D341Med (cell line): Measurements from ENCODE around the gene PAFAH1B1.
"Not testable (repeated sequence)": the region's sequence is repeated elsewhere in the genome, so short reads cannot be mapped to it uniquely, and the experiment has no call there.

Experiments
- DNase-seq: peaks from one replicate; pipeline ENCODE4 v3.0.0; 2012; ENCODE audit warnings: low spot score

Gene PAFAH1B1

DNA sequence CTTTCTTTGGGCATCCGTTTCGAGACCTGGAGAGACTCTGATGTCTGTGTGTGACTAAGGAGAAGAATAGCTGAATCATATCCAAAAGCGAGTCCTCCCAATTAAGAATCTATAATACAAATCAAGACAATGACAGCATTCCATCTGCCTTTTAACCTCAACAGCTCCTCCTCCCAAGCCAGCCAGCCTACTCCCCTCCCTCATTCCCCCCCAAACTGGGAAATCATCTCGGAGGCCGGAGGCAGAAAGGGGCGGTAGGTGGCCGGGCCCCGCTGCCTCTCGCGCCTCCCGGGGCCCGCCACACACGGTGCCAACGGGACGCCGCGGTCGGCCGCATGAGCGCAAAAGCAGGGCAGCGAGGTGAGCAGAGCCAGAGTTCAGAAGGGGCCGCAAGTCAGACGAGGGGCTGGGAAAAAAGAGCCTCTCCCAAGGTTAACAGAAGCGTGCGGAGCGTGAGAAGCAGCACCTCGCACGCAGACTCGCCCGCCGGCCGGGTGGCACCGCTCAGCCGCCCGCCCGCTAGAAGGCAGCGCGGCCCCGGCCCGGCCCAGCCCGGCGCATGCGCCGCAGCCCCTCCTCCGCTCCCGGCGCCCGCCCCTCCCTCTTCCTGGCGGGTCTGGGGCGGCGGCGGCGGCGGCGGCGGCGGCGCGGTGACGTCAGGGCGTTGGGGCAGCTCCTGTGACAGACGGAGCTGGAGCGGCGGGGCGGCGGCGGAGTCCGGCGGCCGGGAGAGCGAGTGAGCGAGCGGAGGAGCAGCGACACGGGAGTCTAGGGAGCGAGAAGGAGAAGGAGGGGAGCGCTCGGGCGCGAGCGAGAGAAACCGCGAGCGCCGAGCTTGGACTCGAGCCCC, at the start of gene PAFAH1B1:
TSS of gene PAFAH1B1 (plus strand) at position 684 of the 850 bp plus-strand sequence. CDS start 44,635 bp downstream, outside the sequence.
- peak; percentile 95 for DNase-seq

DNA sequence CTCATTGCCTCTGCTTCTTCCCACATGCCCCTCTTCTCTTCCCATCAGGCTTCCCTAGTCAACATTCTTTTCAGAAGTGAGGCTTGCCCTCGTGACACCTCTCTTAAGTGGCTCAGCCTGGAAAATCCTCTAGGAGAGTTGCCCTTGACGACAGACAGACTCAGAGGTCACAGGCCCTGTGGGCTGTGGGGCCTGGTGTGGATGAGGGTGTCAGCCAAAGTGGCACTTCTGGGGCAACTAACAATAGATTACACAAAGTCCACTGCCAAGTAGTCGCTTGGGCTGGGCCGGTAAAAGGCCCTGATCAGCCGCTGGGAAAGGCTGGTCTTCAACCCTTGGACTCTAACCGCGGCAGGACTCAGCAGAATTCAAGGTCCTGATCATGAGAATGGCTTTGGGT, 48.1 kb upstream of the PAFAH1B1 start:
- no peak for DNase-seq

DNA sequence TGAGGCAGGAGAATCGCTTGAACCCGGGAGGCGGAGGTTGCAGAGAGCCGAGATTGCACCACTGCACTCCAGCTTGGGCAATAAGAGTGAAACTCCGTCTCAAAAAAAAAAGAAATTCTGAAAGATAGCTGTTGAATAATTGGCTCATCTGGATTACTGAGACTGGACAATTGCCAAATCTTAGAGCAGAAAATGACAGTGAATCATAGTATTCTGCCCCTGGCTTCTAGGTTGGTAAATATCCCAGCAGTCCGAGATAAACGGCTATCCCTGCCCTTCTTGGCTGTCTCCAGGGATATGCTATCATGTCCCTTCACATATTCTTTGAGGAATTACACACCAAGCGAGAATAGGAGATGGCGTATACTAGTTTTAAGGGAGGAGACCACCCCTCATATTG, 46.3 kb upstream of the PAFAH1B1 start:
- DNase-seq, result no peak

DNA sequence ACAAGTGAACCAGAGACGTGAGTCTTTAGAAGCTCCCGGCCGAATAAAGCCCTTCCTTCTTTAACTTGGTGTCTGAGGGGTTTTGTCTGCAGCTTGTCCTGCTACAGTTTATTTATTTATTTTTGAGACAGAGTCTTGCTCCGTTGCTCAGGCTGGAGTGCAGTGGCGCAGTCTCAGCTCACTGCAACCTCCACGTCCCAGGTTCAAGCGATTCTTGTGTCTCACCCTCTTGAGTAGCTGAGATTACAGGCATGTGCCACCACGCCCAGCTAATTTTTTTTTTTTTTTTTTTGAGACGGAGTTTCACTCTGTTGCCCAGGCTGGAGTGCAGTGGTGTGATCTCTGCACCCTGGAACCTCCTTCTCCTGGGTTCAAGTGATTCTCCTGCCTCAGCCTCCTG, 45.4 kb upstream of the PAFAH1B1 start:
- not testable (repeated sequence) for DNase-seq

DNA sequence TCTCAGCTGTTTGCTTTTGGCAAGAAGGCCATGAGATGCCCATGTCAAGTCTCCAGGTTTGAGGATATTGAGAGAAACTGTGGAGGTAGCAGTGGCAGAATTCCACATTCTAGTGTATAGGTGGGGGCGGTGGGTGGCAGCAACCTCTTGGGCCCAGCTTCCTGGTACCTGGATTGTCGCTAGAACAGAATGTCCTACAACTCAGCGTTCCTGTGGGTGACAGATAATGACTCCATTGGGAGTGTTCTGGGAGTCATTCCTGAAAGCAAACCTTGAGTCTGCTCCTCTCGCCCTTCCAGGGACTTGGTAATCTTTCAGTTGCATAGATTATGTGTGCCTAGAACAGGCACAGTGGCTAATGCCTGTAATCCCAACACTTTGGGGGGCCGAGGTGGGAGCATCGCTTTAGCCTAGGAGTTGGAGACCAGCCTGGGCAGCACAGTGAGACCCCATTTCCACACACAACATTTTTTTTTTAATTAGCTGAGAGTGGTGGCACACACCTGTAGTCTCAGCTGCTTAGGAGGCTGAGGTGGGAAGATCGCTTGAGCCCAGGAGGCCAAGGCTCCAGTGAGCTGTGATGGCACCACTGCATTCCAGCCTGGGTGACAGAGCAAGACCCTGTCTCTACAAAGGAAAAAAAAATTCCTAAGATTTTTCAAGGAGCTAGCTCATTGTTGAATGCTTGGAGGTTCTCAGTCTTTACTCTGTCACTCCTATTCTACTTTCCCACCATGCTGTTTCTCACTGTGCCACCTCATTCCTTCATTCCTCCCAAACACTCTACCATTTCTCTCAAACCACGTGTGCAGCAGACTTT, 43.9 kb upstream of the PAFAH1B1 start:
- DNase-seq, result no peak

DNA sequence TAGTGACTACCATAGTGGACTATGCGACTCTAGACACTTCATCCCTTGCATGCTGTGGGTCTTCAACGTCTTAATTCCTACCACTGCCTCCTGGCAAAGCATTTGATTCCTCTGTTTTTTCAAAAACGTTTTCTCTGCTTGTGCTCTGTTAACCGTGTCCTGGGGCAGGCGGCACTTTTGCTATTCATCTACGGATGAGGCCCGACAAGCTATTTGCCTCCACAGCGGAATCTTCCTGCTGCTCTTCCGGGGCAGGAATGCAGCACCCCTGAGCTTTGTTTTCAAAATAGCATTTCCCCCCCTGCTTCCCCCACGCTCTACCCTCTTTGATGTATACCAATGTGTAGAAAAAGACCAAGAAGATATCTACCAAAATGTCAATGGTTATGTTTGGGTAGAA, 42.0 kb upstream of the PAFAH1B1 start:
- DNase-seq, result no peak

DNA sequence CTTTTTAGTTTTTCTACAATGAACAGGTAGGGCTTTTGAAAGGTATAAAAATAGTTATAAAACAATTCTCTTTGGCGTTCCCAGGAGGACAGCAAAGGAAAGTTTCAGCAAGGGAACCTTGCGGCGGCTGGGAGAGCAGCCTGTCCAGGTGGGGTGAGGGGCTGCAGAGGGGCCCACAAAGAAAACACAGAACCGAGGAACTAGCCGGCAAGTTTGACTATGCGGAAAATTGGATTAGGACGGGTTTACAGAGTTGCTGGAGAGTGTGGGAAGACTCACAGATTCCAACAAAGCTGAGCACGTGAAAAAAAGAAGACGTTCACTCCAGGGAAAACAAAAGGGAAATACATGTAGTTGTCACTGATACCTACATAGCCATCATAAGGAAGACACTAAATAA, 41.5 kb upstream of the PAFAH1B1 start:
- DNase-seq, result no peak

DNA sequence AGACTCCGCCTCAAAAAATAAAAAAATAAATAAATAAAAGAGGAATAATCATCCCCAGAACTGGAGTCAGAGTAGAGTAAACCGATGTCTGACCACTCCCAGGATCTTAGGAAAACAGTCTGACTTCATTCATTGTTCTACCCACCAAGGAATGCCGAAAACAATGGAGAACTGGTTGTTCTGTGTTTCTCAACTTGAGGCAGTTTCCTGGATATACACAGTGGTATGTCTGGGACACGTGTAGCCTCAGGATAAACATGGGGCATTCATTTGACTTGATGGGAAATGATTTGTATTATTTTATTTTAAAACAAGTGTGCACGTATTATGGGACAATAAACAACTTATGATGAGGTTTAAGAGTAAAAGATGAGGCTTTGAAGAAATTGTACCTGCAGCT, 32.8 kb upstream of the PAFAH1B1 start:
- no peak for DNase-seq

DNA sequence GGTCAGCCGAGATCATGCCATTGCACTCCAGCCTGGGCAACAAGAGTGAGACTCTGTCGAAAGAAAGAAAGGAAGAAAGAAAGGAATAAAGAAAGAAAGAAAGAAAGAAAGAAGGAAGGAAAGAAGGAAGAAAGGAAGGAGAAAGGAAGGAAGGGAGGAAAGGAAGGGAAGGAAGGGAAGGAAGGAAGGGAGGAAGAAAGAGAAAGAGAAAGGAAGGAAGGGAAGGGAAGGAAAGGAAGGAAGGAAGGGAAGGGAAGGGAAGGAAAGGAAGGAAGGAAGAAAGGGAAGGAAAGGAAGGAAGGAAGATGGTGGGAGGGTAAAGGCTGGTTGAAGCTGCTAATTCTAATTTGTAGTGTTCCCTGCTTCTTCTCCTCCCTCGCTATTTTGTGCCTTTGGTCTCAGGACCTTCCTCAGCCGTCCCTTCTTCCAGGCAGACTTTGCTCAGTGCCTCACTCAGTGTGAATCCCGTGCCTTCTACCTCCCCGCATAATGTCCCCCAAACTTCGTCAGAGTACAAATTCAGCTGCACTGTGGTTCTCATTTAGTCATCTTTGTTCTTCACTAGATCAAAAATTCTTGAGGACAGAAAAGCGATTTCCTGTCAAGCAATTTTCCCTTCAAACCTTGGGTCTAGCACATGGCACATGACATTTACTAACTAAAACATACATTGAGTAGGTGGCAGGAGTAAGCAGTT, 31.1 kb upstream of the PAFAH1B1 start:
- DNase-seq, result no peak

DNA sequence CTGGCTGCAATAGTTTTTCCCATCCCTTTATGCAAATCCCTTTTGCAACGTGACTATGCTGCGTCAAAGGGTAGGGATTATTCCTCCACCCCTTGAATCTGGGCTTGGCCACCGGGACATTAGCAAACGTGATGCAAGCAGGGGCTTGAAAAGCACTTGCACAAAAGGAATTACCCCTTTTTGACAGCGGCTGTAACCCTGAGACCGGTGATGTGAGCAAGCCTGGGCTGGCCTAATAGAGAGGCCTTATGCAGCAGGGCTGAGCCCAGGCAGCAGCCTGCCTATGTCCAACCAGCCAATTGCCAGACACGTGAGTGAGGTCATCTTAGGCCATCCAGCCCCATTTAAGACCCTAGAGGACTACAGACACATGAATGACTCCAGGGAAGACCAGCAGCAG, 30.4 kb upstream of the PAFAH1B1 start:
- DNase-seq, result no peak

DNA sequence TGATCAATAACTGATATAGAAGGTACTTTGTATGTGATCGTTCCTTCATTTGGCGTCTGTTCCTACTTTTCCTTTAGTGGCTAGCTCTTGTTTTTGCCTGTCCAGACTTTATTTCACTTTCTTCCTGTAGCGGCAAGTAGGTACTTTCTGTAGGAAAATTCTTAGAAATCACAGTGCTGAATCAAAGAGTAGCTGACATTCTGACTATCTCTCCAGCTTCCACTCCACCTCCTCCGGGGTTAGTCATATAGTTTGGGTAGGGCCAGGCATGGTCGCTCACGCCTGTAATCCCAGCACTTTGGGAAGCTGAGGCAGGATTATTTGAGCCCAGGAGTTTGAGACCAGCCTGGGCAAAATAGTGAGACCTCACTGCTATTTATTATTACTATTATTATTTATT, 29.9 kb upstream of the PAFAH1B1 start:
- DNase-seq, result no peak

DNA sequence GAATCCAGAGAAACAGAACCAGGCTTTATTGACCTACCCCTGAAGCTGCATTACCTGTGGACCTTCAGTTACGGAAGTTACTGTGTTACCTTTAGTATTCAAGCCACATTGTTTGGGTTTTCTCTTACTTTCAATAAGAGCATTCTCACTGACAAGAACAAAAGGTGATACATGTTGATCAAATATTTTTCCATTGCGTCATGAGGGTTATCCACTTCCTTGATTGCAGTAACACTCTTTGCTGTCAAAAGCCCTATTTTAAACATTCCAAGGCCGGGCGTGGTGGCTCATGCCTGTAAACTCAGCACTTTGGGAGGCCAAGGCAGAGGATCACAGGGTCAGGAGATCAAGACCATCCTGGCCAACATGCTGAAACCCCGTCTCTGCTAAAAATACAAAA, 28.6 kb upstream of the PAFAH1B1 start:
- no peak for DNase-seq

DNA sequence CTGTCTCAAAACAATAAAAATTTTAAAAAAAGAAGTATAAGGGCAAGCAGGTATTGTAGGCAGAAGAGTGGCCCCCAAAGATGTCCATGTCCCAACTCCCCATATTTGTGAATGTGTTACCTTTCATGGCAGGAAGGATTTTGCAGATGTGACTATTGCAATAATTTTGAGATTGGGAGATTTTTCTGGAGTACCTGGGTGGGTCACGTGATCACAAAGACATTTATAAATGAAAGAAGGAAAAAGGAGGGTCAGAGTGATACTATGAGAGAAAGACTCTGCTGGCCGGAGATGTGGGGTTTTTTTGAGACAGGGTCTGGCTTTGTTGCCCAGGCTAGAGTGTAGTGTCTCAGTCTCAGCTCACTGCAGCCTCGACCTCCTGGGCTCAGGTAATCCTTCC, 27.4 kb upstream of the PAFAH1B1 start:
- DNase-seq, result no peak

DNA sequence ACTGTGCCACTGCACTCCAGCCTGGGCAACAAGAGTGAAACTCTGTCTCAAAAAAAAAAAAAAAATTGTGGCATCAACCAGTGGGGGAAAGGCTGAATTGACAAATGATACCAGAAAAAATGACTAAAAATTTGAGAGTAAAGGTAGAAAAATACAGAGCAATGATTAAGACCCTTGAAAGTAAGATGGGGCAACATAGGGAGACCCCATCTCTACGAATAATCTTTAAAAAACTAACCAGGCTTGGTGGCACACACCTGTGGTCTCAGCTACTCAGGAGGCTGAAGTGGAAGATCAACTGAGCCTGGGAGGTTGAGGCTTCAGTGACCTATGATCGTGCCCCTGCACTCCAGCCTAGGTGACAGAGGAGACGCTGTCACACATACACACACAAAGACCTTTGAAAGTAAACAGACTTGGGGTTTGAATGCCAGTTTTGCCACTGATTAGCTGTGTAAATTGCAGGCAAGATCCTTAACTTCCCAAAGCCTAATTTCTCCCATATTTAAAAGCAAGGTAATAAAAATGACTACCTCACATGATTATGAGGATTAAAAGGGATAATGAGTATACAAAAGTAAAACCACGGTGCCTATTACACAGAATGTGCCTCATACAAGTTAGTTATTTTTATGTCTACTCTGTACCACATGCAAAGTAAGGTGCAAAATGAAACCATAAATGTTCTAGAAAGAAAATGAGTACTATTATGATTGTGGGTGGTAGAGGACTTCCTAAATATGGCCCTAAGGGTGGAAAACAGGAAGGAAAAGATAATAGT, 21.7 kb upstream of the PAFAH1B1 start:
- DNase-seq, result no peak

DNA sequence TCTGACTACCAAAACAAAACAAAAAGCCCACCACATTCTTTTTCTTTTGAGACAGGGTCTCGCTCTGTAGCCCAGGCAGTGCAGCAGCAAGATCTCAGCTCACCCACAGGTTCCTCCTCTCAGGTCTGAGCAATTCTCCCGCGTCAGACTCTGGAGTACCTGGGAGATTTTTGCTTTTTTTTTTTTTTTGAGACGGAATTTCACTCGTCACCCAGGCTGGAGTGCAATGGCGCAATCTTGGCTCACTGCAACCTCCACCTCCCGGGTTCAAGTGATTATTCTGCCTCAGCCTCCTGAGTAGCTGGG, 21.2 kb upstream of the PAFAH1B1 start:
- not testable (repeated sequence) for DNase-seq

DNA sequence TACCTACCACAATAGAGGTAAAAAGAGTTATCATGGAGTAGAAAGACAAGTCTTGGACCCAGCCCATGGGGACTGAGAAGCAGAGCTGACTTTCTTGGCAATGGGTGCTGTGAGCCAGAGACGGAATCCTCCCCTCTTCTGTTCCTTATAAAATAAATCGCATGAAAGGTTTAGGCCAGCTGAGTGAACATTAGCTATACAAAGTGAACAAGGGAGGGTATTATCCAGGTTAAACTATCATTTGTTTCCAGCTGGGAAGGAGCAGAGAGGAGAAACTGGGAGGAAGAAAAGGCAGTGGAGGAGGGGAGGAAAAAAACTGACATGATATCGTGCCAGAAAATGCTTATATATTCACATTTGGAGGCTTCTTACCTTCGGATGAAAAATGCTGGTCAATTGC, 13.3 kb upstream of the PAFAH1B1 start:
- no peak for DNase-seq

DNA sequence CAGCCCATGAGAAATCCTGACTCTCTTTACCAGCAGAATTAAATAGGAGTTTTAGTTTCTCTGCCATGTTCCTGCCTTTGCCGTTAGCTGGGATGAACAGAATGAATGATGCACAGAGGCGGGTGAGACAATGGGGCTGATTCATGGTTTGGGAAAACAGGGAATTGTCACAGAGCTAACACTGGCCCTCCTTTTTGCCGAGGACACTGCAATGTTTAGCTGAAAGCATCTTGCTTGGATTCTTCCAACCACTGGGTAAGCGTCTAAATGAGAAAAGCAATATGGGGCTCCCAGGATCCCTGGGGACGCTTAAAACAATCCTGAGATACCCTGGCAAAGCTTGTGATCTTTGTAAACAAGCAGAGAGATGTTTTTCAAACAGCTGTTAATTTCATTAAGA, 12.8 kb upstream of the PAFAH1B1 start:
- peak; percentile 41 for DNase-seq

DNA sequence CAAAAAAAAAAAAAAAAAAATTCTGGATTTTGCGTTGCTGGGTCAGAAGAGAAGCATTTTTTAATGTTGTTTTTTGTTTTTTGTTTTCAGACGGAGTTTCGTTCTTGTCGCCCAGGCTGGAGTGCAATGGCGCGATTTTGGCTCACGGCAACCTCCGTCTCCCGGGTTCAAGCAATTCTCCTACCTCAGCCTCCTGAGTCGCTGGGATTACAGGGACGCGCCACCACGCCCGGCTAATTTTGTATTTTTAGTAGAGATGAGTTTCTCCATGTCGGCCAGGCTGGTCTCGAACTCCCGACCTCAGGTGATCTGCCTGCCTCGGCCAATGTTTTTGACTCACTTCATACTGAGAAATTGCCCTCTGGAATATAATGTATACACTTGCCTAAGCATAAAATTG, 11.0 kb upstream of the PAFAH1B1 start:
- no peak for DNase-seq

DNA sequence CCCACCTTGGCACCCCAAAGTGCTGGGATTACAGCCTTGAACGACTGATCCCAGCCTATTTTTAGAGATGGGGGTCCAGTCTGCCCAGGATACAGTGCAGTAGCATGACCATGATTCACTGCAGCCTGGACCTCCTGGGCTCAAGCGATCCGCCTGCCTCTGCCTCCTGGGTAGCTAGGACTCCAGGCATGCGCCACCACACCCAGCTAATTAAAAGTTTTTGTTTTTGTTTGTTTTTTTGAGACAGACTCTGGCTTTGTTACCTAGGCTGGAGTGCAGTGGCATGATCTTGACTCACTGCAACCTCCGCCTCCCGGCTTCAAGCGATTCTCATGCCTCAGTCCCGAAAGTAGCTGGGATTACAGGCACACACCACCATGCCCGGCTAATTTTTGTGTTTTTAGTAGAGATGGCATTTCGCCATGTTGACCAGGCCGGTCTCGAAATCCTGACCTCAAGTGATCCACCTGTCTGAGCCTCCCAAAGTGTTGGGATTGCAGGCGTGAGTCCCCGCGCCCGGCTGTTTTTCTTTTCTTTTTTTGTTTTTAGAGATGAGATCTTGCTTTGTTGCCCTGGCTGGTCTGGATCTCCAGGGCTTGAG, 2.3 kb upstream of the PAFAH1B1 start:
- no peak for DNase-seq

DNA sequence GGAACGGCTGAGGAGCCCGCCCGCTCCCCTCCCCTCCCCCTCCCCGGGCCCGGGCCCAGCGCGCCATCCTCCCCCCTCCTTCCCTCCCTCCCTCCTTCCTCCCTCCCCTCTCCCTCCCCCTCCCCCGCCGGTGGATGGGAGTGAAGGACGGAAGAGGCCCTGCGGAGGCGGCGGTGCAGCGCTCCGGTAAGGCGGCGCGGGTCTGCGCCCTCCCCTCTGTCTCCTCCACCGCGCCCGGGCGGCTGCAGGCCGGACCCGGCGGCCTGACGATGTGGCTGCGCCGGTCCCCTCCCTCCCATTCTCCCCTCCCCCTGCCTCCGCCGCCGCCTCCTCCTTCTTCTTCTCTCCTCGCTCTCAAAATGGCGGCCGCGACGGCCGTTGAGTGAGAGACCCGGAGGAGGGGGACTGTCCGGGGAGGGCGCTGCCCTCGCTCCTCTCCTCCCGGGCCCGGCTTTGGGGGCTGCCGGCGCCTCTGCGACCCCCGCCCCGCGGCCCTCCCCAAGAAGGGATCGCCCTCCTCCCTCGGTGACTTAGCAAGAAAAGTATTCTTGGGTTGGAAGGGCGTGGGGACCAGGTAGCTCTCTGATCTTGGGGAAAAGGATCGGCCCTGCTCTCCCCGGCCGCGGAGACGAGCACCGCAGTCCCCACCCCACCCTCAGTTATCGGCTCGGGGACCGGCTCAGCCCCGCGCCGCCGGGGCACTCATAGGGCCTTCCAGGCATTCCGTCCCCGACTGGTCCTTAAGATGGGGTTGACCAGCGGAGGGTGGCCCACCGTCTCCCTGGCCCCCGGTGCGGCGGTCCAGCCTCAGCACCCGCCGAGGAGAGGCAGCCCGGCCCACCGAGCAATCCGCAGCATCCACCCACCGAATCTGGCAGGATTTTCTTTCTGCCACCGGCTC, 617 bp downstream of the PAFAH1B1 start:
- DNase-seq, result peak; percentile 75
